ENCODE measurements around the gene CAB39.

DNA sequence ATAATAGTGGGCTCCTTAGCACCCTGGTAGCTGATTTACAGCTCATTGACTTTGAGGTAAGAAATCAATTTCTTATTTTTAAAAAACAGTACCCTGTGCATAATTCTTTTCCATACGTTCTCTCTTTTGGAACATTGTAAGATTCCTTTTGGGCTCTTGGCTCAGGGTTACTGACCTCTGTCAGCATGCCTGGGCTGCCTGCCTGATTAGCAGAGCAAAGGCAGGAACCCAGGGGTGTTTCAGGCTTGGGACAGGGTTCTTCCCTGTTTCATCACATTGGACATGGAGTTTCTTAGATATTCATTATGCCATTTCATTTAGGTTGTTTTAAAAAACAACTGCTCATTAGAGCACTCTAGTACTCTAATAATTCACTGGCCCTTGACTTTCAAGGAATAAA is 78.3 kb downstream of the CAB39 start:
- TF ChIP-seq POLR2A (IDR thresholded peaks at IDR 0.05; ENCODE audit: low read depth, low read length) (no peak), POLR2AphosphoS5 (IDR thresholded peaks at IDR 0.05; ENCODE audit: insufficient read depth, low read depth, low read length) (no peak), EZH2 (IDR thresholded peaks at IDR 0.05; ENCODE audit: borderline replicate concordance, low read depth, low read length, severe bottlenecking) (no peak), GATA2 (IDR thresholded peaks at IDR 0.05; ENCODE audit: insufficient read depth, insufficient read length, low read depth, low read length) (no peak), JUN (IDR thresholded peaks at IDR 0.05; ENCODE audit: borderline replicate concordance, insufficient read depth, insufficient read length, low read depth) (no peak), MYC (IDR thresholded peaks at IDR 0.05; ENCODE audit: low read depth, low read length) (no peak), FOS (IDR thresholded peaks at IDR 0.05; ENCODE audit: borderline replicate concordance, insufficient read depth, low read length) (no peak)
- TF ChIP-seq, protein P1, sequence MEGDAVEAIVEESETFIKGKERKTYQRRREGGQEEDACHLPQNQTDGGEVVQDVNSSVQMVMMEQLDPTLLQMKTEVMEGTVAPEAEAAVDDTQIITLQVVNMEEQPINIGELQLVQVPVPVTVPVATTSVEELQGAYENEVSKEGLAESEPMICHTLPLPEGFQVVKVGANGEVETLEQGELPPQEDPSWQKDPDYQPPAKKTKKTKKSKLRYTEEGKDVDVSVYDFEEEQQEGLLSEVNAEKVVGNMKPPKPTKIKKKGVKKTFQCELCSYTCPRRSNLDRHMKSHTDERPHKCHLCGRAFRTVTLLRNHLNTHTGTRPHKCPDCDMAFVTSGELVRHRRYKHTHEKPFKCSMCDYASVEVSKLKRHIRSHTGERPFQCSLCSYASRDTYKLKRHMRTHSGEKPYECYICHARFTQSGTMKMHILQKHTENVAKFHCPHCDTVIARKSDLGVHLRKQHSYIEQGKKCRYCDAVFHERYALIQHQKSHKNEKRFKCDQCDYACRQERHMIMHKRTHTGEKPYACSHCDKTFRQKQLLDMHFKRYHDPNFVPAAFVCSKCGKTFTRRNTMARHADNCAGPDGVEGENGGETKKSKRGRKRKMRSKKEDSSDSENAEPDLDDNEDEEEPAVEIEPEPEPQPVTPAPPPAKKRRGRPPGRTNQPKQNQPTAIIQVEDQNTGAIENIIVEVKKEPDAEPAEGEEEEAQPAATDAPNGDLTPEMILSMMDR (IDR thresholded peaks at IDR 0.05; ENCODE audit: extremely low read depth in 1 of 2, insufficient read depth in 1 of 2, low read depth in 1 of 2, low read length in 2 of 2): no peak
- TF ChIP-seq, protein P2, sequence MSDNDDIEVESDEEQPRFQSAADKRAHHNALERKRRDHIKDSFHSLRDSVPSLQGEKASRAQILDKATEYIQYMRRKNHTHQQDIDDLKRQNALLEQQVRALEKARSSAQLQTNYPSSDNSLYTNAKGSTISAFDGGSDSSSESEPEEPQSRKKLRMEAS (IDR thresholded peaks at IDR 0.05; ENCODE audit: insufficient read depth, insufficient read length): no peak

All from endothelial cell of umbilical vein (primary cell).